HG03280 (cell line): ENCODE results near the gene UTY.
A peak's percentile ranks its signal among the peaks of the same experiment; 100 is the strongest.

Experiments
- ATAC-seq: cut with Tn5 transposase; IDR thresholded peaks from one replicate; pipeline ENCODE4 v1.9.1; 2021; ENCODE audit warnings: mild to moderate bottlenecking, moderate library complexity; ENCODE audit not compliant: unreplicated experiment

UTY gene

DNA sequence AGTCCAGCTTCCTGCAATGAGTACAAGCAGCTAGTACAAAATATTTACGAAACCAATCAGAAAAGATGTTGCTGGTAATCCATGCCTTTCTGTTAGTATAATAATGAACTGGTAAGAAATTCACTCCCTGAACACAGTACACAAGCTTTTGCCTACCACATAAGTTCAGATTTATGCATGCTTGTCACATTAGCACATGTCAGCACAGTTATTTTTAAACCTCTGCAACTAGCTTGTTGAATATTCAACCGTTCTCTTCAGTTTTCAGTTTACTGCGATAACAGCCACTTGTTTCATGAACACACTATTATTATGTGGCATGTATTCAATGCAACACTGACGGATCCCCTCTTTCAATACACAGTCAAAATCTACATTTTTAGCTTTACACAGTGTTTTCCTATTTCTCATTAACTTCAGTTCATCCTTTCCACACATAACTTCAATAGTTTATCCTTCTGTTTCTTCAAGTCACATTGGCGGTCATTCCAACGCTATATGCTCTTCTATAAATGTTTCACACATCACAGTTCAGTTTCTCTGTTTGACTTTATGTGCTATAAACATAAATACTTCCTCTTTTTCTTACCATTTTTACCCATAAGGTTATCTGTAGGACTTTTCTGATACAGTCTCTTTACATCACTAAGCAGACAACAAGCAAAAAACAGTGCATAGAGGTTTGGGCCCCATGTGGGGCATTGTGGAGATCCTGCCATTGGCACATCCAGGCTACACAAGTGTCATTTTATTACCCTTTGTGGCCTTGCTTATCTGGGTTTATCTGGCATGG is 62.8 kb downstream of the UTY start:
- ATAC-seq: peak; percentile 74

GRCh38 chrY:13415556-13415955 is 64.3 kb downstream of the UTY start:
- no peak for ATAC-seq

- no peak for ATAC-seq
These were observed 81.0 kb downstream of the UTY start for GRCh38 chrY:13398876-13399275.

DNA sequence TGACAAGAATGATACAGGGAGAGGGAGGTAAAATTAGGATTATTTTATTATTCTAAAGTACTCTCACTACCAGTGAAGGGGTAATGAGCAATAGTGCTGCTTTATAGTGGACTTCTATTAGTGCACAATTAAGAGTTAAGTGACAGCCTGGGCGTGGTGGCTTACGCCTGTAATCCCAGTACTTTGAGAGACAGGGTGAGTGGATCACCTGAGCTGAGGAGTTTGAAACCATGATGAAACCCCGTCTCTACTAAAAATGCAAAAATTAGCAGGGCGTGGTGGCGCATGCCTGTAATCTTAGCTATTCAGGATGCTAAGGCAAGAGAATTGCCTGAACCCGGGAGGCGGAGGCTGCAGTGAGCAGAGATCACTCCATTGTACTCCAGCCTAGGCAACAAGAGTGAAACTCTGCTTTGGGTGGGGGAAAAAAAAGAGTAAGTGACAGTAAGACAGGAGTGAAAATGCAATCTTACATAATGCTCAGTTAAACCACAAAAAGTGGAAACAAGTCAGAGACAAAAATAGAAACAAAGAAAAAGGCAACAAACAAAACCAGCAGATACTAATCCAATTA is 98.6 kb downstream of the UTY start:
- ATAC-seq: peak; percentile 69

- ATAC-seq: no peak
These were observed 108.7 kb downstream of the UTY start for GRCh38 chrY:13370868-13371800.

DNA sequence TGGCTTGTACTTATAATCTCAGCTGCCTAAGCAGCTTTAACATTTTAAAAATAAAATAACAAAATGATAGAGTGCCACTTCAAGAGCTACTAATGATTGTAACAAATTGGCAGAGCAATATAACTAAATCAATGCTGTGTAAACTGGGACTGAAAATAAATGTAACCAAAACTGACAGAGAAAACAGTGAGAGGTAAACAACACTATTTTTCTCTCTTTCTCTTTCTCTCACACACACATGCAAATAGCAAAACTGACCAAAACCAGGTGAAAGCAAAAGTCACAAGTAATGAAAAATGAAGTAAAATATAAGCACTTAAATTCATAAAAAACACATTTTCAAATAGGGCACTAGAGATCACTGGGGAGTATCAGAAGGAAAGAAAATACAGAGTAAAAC is 109.6 kb downstream of the UTY start:
- no peak for ATAC-seq

DNA sequence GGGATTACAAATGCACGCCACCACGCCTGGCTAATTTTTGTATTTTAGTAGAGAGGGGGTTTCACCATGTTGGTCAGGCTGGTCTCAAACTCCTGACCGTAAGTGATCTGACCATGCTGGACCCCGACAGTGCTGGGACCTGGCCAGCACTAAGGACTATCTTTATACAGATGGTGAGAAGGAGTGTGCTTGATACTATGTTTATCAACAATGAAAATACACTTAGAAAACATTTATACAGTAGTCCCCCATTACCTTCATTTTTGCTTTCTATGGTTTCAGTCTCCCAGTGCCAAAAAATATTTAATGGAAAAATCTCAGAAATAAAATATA is 111.4 kb downstream of the UTY start:
- ATAC-seq: no peak

- ATAC-seq: no peak
These were observed 116.2 kb downstream of the UTY start for GRCh38 chrY:13363641-13364040.

DNA sequence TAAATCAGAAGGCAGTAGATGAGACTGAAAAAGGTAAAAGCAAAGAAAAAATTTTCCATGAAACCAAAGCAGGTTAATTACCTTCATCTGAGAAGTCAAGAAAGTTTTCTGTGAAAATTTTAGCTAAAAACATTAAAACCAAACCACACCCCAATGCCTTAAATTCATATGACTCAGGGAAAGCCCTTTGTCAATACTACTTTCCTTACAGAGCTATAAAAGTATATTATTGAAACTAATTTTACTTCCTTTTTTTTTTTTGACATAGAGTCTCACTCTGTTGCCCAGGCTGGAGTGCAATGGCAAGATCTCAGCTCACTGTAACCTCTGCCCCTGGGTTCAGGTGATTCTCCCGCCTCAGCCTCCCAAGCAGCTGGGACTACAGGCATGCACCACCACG is 117.2 kb downstream of the UTY start:
- ATAC-seq: no peak

GRCh38 chrY:13361656-13362636 is 117.9 kb downstream of the UTY start:
- ATAC-seq: no peak

DNA sequence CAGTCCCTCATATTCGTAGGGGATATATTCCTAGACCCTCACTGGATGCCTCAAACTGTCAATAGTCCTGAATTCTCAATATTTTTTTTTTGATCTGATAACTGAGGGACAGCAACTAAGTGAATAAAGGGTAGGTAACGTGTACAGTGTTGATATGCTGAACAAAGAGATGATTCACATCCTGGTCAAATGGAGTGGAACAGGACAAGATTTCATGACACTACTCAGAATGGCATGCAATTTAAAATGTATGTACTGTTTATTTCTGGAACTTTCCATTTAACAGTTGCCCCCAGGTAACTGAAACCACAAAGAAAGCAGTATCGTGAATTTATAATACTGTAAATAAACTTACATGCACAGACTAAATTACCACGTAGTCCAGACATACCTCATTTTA is 128.4 kb downstream of the UTY start:
- no peak for ATAC-seq

DNA sequence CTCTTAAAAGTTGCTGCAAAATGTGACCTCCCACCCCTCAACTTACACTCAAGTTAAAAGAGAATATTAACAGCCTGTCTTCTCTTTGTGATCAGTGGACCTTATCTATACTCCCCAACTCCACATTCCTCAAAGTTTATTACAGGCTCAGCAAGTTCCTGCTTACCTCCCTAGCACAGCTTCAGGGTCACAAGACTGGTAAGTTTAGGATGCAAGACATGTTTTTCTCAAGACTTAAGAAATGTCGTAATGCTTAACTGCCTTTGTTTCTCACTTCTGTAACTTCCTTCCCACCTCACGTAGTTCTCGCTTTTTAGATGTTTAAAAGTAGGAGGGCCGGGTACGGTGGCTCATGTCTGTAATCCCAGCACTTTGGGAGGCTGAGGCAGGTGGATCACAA is 132.7 kb downstream of the UTY start:
- ATAC-seq: no peak

DNA sequence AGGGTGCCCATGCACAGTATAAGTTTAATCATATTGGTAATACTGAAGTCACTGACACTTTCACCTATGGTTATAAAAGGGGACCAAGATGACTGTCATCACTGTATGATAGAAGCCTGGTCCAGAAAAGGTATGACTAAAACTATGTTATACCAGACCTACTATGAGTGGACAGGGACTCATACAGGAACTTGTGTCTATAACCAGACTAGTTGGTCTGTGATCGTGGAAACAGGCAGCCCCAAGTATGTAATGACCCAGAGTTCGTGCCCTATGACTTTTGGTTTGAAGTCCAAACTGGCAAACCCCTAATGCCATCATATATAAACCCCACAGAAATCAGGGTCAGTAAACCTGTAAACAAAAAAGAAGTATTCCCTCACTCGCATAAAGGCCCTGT is 134.3 kb downstream of the UTY start:
- no peak for ATAC-seq

GRCh38 chrY:13343307-13343946 is 136.4 kb downstream of the UTY start:
- ATAC-seq: no peak

- no peak for ATAC-seq
These were observed 139.9 kb downstream of the UTY start for GRCh38 chrY:13339939-13340338.

GRCh38 chrY:13339381-13339780 is 140.5 kb downstream of the UTY start:
- no peak for ATAC-seq

DNA sequence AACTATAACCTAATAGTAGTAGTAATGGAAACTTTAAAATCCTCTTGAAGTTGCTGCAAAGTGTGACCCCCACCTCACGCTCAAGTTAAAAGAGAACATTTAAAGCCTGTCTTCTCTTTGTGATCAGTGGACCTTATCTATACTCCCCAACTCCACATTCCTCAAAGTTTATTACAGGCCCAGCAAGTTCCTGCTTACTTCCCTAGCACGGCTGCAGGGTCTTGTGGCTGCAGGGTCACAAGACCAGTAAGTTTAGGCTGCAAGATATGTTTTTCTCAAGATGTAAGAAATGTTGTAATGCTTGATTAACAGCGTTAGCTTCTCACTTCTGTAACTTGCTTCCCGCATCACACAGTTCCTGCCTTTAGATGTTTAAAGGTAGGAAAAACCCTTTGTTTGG is 141.1 kb downstream of the UTY start:
- no peak for ATAC-seq

- ATAC-seq: no peak
These were observed 141.9 kb downstream of the UTY start for GRCh38 chrY:13337934-13338333.

GRCh38 chrY:13333791-13334190 is 146.0 kb downstream of the UTY start:
- ATAC-seq: no peak

DNA sequence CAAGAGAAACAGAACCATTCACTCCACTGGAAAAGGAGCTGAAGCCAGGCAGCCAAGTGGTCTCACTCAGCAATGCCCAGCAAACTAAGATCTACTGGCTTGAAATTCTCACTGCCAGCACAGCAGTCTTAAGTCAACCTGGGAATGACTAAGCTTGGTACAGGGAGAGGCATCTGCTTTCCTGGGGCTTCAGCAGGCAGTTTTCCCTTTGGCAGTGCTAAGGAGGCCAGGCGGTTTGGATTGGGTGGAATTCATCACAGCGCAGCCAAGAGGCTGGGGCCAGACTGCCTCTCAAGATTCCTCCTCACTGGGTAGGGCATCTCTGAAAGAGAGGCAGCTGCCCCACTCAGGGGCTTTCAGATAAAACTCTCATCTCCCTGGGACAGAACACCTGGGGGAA is 149.2 kb downstream of the UTY start:
- no peak for ATAC-seq
